HepG2 (cell line): ENCODE measurements around the gene BTBD19. TPM values are rescaled to one million over a fixed set of nuclear protein-coding genes. Genes with fewer than 3 reads are reported as not detected.

Experiments
- ARNTL ChIP-seq: sonication (generic); formaldehyde crosslinking; IDR thresholded peaks from 2 replicates; pipeline ENCODE4 v1.4.0; 2020; ENCODE audit warnings: mild to moderate bottlenecking, missing genetic modification reagents
- BCL6 ChIP-seq: IDR thresholded peaks from 2 replicates; pipeline ENCODE4 v1.6.1; 2016; ENCODE audit warnings: missing genetic modification reagents, missing compliant biosample characterization
- CHD4 ChIP-seq: fragments of 200-600 bp; sonication (generic); IDR thresholded peaks from 2 replicates; pipeline ENCODE4 v1.7.0; 2017; ENCODE audit warnings: mild to moderate bottlenecking, low read length, borderline replicate concordance
- DZIP1 ChIP-seq: sonication (generic); formaldehyde crosslinking; IDR thresholded peaks from 2 replicates; pipeline ENCODE4 v1.5.0; 2020; ENCODE audit warnings: mild to moderate bottlenecking, missing genetic modification reagents
- EED ChIP-seq: sonication (generic); formaldehyde crosslinking; IDR thresholded peaks from 2 replicates; pipeline ENCODE4 v1.5.0; 2020; ENCODE audit warnings: mild to moderate bottlenecking, missing genetic modification reagents
- ISL2 ChIP-seq: sonication (generic); formaldehyde crosslinking; IDR thresholded peaks from 2 replicates; pipeline ENCODE4 v1.5.0; 2020; ENCODE audit warnings: missing genetic modification reagents
- MTA3 ChIP-seq: sonication (generic); formaldehyde crosslinking; IDR thresholded peaks from 2 replicates; pipeline ENCODE4 v1.4.0; 2020; ENCODE audit warnings: missing genetic modification reagents
- RXRB ChIP-seq: IDR thresholded peaks from 2 replicates; pipeline ENCODE4 v1.6.1; 2016; ENCODE audit warnings: borderline replicate concordance, missing genetic modification reagents, missing compliant biosample characterization
- TAF1 ChIP-seq: sonication (generic); formaldehyde crosslinking; IDR thresholded peaks from 2 replicates; pipeline ENCODE4 v1.4.0; 2020; ENCODE audit warnings: missing genetic modification reagents
- ZBTB43 ChIP-seq: sonication (generic); formaldehyde crosslinking; conservative IDR thresholded peaks from 2 replicates; pipeline ENCODE4 v1.4.0; 2020; ENCODE audit warnings: missing genetic modification reagents
- ZFP36L1 ChIP-seq: sonication (generic); formaldehyde crosslinking; IDR thresholded peaks from 2 replicates; pipeline ENCODE4 v1.8.0; 2022; ENCODE audit warnings: mild to moderate bottlenecking, missing genetic modification reagents, moderate library complexity
- ZNF280B ChIP-seq: sonication (generic); formaldehyde crosslinking; IDR thresholded peaks from 2 replicates; pipeline ENCODE4 v1.5.0; 2020; ENCODE audit warnings: missing genetic modification reagents, mild to moderate bottlenecking, borderline replicate concordance
- ZNF350 ChIP-seq: sonication (generic); formaldehyde crosslinking; IDR thresholded peaks from 2 replicates; pipeline ENCODE4 v1.4.0; 2020; ENCODE audit warnings: mild to moderate bottlenecking, low read depth, missing genetic modification reagents, borderline replicate concordance
- ZNF597 ChIP-seq: sonication (generic); formaldehyde crosslinking; IDR thresholded peaks from 2 replicates; pipeline ENCODE4 v1.5.0; 2020; ENCODE audit warnings: missing genetic modification reagents
- ZNF644 ChIP-seq: IDR thresholded peaks from 2 replicates; pipeline ENCODE4 v1.6.1; 2016; ENCODE audit warnings: low read depth
- ZNF879 ChIP-seq: sonication (generic); formaldehyde crosslinking; IDR thresholded peaks from 2 replicates; pipeline ENCODE4 v1.8.1; 2023; ENCODE audit warnings: missing genetic modification reagents
- ZSCAN20 ChIP-seq: sonication (generic); formaldehyde crosslinking; IDR thresholded peaks from 2 replicates; pipeline ENCODE4 v1.4.0; 2020; ENCODE audit warnings: missing genetic modification reagents, mild to moderate bottlenecking, borderline replicate concordance
- polyA plus RNA-seq, 8 experiments: library from polyadenylated mRNA; depleted of rRNA in 3 of 8; stranded (reverse) in 7 of 8; unstranded in 1 of 8; fragments of >200 nt; fragmentation: Illumina TruSeq in 4 of 8; extraction: Trizol in 4 of 8; gene quantifications; 2 replicates each; pipeline versions ENCODE4 v1.2.1 to v1.2.3, GENCODE V29; 2011 to 2016; ENCODE audit warnings: low read depth in 4 of 8, missing spikeins in 1 of 8, mixed read lengths in 1 of 8; ENCODE audit not compliant: insufficient read depth in 1 of 8
- total RNA-seq, 5 experiments: library from RNA; depleted of rRNA; stranded (reverse); fragments of >200 nt; fragmentation: Illumina TruSeq; extraction: Trizol; gene quantifications; 2 replicates each; pipeline ENCODE4 v1.2.3, GENCODE V29; 2016; ENCODE audit warnings: low read depth in 1 of 5
- TF ChIP-seq, protein P1 (sequence below): IDR thresholded peaks from 2 replicates; pipeline ENCODE4 v1.6.1; 2018; ENCODE audit warnings: missing genetic modification reagents, mild to moderate bottlenecking, missing compliant biosample characterization
- TF ChIP-seq, protein P2 (sequence below): sonication (generic); formaldehyde crosslinking; IDR thresholded peaks from 2 replicates; pipeline ENCODE4 v1.8.1; 2023; ENCODE audit warnings: mild to moderate bottlenecking, inconsistent platforms, moderate library complexity, missing genetic modification reagents, borderline replicate concordance

BTBD19 gene
- total and polyA plus RNA-seq, 2 of the 13 experiments (the other 11 are each of a cell fraction or from before 2014, with no cell fraction given) = 2.7 to 6.7 TPM

DNA sequence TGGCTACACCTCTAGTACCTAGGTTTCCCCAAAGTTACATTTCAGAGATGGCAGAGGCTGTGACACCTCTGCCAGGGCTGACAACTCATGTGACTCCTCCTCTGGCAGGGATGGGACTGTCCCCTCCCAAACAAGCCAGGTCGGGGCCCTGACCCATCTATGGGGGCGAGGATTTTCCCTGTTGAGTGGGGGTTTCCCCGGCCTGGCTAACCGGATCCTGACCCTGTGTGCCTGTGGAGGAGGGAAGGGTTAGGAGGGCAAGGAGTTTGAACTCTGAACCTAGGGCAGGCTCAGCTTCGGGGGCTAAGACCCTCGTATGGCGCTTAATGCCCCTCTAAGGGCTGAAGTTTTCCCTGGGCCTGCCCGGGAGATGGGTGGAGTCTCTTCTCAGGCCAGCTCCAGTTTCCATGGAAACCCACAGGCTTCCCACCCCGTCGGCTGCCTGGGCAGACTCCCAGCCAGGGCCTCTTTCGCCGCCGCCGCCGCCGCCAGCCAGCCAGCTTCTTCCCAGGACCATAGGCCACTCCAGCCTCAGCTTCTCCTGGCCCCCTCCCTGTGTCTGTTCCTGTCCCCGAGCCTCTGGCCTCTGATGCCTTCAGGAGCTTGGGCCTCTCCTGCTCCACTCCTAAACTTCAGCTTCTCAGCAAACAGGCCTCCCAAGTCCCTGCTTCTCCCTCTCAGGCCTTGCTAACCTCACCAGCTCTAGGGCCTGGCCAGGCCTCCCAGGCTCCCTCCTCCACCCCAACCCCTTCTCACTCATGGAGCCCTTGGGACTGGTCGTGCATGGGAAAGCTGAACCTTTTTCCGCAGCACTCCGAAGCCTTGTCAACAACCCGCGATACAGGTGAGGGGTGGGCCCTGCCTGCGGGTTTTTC lies at the start of gene BTBD19 (continued):
- TF ChIP-seq DZIP1 (CRISPR knock-in tag) = 0 out of 2 replicates have a peak, but pooled peaks have one; percentile 33
- no peak for TF ChIP-seq ZNF350 (CRISPR knock-in tag)
- TF ChIP-seq ZSCAN20 (CRISPR knock-in tag) = no peak; the same call in 1 of the 2 replicates
- no peak for TF ChIP-seq ARNTL (CRISPR knock-in tag)
- TF ChIP-seq CHD4 = peak; percentile 87
- peak; percentile 65; the same call in 1 of the 2 replicates for TF ChIP-seq ZFP36L1 (CRISPR knock-in tag)
- TF ChIP-seq TAF1 (CRISPR knock-in tag) = peak; percentile 18
- TF ChIP-seq ZNF879 (CRISPR knock-in tag) = no peak
- TF ChIP-seq ZNF280B (CRISPR knock-in tag) = no peak
- TF ChIP-seq, protein P1, sequence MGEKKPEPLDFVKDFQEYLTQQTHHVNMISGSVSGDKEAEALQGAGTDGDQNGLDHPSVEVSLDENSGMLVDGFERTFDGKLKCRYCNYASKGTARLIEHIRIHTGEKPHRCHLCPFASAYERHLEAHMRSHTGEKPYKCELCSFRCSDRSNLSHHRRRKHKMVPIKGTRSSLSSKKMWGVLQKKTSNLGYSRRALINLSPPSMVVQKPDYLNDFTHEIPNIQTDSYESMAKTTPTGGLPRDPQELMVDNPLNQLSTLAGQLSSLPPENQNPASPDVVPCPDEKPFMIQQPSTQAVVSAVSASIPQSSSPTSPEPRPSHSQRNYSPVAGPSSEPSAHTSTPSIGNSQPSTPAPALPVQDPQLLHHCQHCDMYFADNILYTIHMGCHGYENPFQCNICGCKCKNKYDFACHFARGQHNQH (CRISPR knock-in tag) = peak; percentile 46; the same call in 1 of the 2 replicates
- 0 out of 2 replicates have a peak, but pooled peaks have one; percentile 23 for TF ChIP-seq ZBTB43 (CRISPR knock-in tag)
- TF ChIP-seq BCL6 (CRISPR knock-in tag) = no peak; the same call in 1 of the 2 replicates
- peak; percentile 19; the same call in 1 of the 2 replicates for TF ChIP-seq ZNF597 (CRISPR knock-in tag)
- no peak for TF ChIP-seq MTA3 (CRISPR knock-in tag)
- peak; percentile 45; the same call in 1 of the 2 replicates for TF ChIP-seq ISL2
- TF ChIP-seq, protein P2, sequence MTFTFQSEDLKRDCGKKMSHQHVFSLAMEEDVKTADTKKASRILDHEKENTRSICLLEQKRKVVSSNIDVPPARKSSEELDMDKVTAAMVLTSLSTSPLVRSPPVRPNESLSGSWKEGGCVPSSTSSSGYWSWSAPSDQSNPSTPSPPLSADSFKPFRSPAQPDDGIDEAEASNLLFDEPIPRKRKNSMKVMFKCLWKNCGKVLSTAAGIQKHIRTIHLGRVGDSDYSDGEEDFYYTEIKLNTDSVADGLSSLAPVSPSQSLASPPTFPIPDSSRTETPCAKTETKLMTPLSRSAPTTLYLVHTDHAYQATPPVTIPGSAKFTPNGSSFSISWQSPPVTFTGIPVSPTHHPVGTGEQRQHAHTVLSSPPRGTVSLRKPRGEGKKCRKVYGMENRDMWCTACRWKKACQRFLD = no peak
- peak; percentile 43; the same call in 1 of the 2 replicates for TF ChIP-seq RXRB
- no peak for TF ChIP-seq EED (CRISPR knock-in tag)
- no peak for TF ChIP-seq ZNF644 (CRISPR knock-in tag)
